NOMO-1 treated with dmso at 0.1 percent for 144 hours (cell line): ENCODE data around the gene TMCC1.

Experiments used
- DNase-seq: peaks from one replicate; lab custom pipeline; 2025; ENCODE audit not compliant: unreplicated experiment; lab: John Stamatoyannopoulos, UW

TMCC1 gene

GRCh38 chr3:129602309-129602708 lies 291.2 kb downstream of the TMCC1 start:
- DNase-seq, result no peak

GRCh38 chr3:129601713-129602112 lies 291.8 kb downstream of the TMCC1 start:
- no peak for DNase-seq

- no peak for DNase-seq
Observed at GRCh38 chr3:129600348-129600747, 293.2 kb downstream of the TMCC1 start.

- peak; percentile 77 for DNase-seq
Observed at GRCh38 chr3:129599607-129600006, 293.9 kb downstream of the TMCC1 start.

GRCh38 chr3:129599073-129599472 lies 294.4 kb downstream of the TMCC1 start:
- DNase-seq, result no peak

GRCh38 chr3:129598484-129598883 lies 295.0 kb downstream of the TMCC1 start:
- no peak for DNase-seq

- no peak for DNase-seq
Observed at GRCh38 chr3:129598000-129598381, 295.5 kb downstream of the TMCC1 start.
